ENCODE measurements around the gene C1QTNF12. TPM values are rescaled to one million over a fixed set of nuclear protein-coding genes. Genes with fewer than 3 reads are reported as not detected.

Gene C1QTNF12
- total RNA-seq, 1 donor from 2014 or later: 1.7 TPM

GRCh38 chr1:1241588-1242219 is 4.8 kb downstream of the C1QTNF12 start:
- peaks cover 2% of the 10 kb centered on the region for H3K4me1 Mint-ChIP-seq (ENCODE audit: low read depth)
- H3K4me3 Mint-ChIP-seq (ENCODE audit: low read depth): no peak overlapping the region
- TF ChIP-seq, protein P1, sequence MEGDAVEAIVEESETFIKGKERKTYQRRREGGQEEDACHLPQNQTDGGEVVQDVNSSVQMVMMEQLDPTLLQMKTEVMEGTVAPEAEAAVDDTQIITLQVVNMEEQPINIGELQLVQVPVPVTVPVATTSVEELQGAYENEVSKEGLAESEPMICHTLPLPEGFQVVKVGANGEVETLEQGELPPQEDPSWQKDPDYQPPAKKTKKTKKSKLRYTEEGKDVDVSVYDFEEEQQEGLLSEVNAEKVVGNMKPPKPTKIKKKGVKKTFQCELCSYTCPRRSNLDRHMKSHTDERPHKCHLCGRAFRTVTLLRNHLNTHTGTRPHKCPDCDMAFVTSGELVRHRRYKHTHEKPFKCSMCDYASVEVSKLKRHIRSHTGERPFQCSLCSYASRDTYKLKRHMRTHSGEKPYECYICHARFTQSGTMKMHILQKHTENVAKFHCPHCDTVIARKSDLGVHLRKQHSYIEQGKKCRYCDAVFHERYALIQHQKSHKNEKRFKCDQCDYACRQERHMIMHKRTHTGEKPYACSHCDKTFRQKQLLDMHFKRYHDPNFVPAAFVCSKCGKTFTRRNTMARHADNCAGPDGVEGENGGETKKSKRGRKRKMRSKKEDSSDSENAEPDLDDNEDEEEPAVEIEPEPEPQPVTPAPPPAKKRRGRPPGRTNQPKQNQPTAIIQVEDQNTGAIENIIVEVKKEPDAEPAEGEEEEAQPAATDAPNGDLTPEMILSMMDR (IDR thresholded peaks at IDR 0.05; ENCODE audit: unreplicated experiment): no peak
- H3K36me3 Mint-ChIP-seq (ENCODE audit: insufficient read depth): no peaks in the 10 kb centered on the region
- DNase-seq (ENCODE audit: low spot score, unreplicated experiment): no peak
- no peaks in the 10 kb centered on the region for H3K9me3 Mint-ChIP-seq (ENCODE audit: low read depth)
- H3K27me3 Mint-ChIP-seq: no peaks in the 10 kb centered on the region
- H3K27ac Mint-ChIP-seq: no peak overlapping the region

- Mint-ChIP-seq H3K4me3 (ENCODE audit: low read depth) (no peak overlapping the region), H3K36me3 (ENCODE audit: insufficient read depth) (no peaks in the 10 kb centered on the region), H3K4me1 (ENCODE audit: low read depth) (peaks cover 2% of the 10 kb centered on the region), H3K9me3 (ENCODE audit: low read depth) (no peaks in the 10 kb centered on the region), H3K27ac (no peak overlapping the region), H3K27me3 (no peaks in the 10 kb centered on the region)
- TF ChIP-seq, protein P1 (IDR thresholded peaks at IDR 0.05; ENCODE audit: unreplicated experiment): no peak
- no peak for DNase-seq (ENCODE audit: low spot score, unreplicated experiment)
Observed at GRCh38 chr1:1240822-1241587, 5.5 kb downstream of the C1QTNF12 start.

GRCh38 chr1:1240348-1240732 is 6.2 kb downstream of the C1QTNF12 start:
- TF ChIP-seq, protein P1 (IDR thresholded peaks at IDR 0.05; ENCODE audit: unreplicated experiment): no peak
- no peak overlapping the region for H3K27ac Mint-ChIP-seq
- DNase-seq (ENCODE audit: low spot score, unreplicated experiment): no peak
- no peak overlapping the region for H3K4me3 Mint-ChIP-seq (ENCODE audit: low read depth)
- H3K4me1 Mint-ChIP-seq (ENCODE audit: low read depth): peaks cover 2% of the 10 kb centered on the region
- H3K27me3 Mint-ChIP-seq: no peaks in the 10 kb centered on the region
- no peaks in the 10 kb centered on the region for H3K9me3 Mint-ChIP-seq (ENCODE audit: low read depth)
- H3K36me3 Mint-ChIP-seq (ENCODE audit: insufficient read depth): no peaks in the 10 kb centered on the region

- no peaks in the 10 kb centered on the region for H3K27me3 Mint-ChIP-seq
- H3K4me3 Mint-ChIP-seq (ENCODE audit: low read depth): no peak overlapping the region
- H3K9me3 Mint-ChIP-seq (ENCODE audit: low read depth): no peaks in the 10 kb centered on the region
- H3K36me3 Mint-ChIP-seq (ENCODE audit: insufficient read depth): no peaks in the 10 kb centered on the region
- H3K27ac Mint-ChIP-seq: no peak overlapping the region
- H3K4me1 Mint-ChIP-seq (ENCODE audit: low read depth): peaks cover 2% of the 10 kb centered on the region
- TF ChIP-seq, protein P1 (IDR thresholded peaks at IDR 0.05; ENCODE audit: unreplicated experiment): no peak
- DNase-seq (ENCODE audit: low spot score, unreplicated experiment): no peak
Observed at GRCh38 chr1:1239614-1240347, 6.7 kb downstream of the C1QTNF12 start.

DNA sequence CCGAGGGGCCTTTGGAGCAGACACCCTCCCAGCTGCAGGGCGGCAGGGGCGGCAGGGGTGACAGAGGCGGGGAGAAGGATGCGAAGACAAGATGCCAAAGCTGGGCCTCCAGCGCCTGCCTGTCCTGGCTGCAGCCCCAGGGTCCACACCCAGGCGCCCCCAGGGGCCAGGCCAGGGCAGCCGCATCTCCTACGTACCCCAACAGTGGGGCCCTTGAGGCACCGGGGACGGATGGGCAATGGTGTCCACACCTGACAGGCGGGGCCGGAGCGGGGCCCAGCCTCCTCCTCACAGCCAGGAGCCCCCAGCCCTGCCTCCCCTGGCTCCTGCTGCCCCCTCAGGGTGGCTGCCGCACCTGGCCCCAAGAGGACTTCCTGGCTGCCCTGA is 7.3 kb downstream of the C1QTNF12 start:
- Mint-ChIP-seq H3K4me3 (ENCODE audit: low read depth) (no peak overlapping the region), H3K27ac (no peak overlapping the region), H3K9me3 (ENCODE audit: low read depth) (no peaks in the 10 kb centered on the region), H3K36me3 (ENCODE audit: insufficient read depth) (peaks cover 4% of the 10 kb centered on the region), H3K4me1 (ENCODE audit: low read depth) (peaks cover 3% of the 10 kb centered on the region), H3K27me3 (no peaks in the 10 kb centered on the region)
- TF ChIP-seq, protein P1 (IDR thresholded peaks at IDR 0.05; ENCODE audit: unreplicated experiment): no peak
- no peak for DNase-seq (ENCODE audit: low spot score, unreplicated experiment)

All from progenitor cell of endocrine pancreas (in vitro differentiated cells).